DMS53 treated with DMSO at 0.1 percent for 48 hours (cell line): ENCODE results near the gene HOMEZ.
A peak's percentile ranks its signal among the peaks of the same experiment; 100 is the strongest.

Source experiments
- DNase-seq: peaks from one replicate; lab custom pipeline; 2025; ENCODE audit not compliant: unreplicated experiment; lab: John Stamatoyannopoulos, UW

Gene HOMEZ

GRCh38 chr14:23308721-23309445 is 23.0 kb upstream of the HOMEZ start:
- DNase-seq = no peak

- no peak for DNase-seq
These were observed 22.0 kb upstream of the HOMEZ start for GRCh38 chr14:23307687-23308644.

DNA sequence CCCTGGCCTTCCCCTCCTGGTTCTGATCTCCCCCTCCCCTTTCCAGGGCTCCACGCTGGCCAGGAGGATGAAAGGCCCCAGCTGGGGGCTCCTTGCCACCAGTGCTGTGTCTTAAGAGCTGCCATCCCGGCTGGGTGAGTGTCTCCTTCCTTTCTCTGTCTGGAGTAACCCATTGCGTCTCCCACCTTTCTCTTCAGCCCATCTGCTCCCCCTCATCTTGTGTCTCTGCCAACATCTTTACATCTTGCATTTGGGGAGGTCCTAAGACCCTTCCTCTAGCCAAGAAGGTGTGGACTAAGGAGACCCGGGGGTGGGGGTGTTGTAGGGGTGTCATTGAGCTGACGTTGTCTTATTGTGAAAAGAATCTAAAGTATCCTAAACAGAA is 21.2 kb upstream of the HOMEZ start:
- no peak for DNase-seq

DNA sequence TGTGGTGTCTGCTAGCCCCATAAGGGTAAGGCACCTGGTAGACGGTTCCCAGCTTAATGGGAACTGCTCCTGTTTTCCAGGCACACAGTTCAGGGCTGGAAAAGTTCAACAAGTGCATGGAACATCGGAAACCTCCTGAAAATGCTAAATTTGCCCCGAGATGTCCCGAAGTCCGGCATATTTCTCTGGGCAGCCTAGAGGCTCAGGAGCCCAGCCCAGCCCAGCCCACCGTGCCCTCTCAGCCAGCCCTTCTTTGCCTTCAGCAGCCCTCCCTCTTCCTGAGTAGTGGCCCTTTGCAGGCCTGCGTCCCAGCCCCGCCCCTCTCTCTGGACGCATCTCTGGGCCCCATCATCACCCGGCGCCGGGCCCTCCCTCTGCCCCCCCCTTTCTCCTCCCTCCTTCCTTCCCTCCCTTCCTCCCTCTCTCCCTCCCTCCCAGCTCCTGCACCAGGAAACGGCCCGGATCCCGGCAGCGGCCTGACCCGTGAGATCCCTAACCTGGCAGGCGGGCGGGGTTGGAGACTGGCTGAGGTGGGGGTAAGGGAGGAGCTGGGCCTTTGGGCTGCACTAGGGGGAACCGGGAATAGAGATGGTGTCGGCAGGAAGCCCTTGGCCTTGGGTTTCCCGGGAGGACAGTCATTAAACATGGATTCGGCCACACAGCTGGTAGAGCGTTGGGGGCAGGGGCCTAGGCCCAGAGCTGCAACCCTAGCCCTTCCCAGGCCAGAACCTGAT is 20.6 kb upstream of the HOMEZ start, which contains the start of gene BCL2L2:
TSS of gene BCL2L2 (plus strand) at position 422 of the 734 bp plus-strand sequence. CDS start 935 bp downstream, outside the sequence.
- DNase-seq = peak; percentile 64

- peak; percentile 46 for DNase-seq
These were observed 16.6 kb upstream of the HOMEZ start, which contains the start of gene PPP1R3E for GRCh38 chr14:23302290-23303225. TSS of gene PPP1R3E (minus strand) at chr14:23302859. CDS start at chr14:23302576, 283 bp downstream.

DNA sequence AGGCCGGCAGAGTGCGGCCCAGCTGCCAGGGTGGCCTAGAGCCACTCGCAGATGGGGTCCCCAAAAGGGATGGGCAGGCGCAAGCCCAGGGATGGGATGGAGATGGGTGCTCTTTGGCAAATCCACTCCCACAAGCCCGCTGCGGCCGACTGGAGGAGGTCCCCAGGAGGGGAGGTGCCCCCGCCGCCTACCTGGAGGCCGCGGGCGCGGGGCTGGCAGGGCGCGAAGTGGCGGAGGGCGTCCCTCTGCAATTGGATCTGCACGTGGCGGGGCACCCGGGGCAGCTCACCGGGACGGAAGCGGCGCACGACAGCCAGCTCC is 16.0 kb upstream of the HOMEZ start:
- no peak for DNase-seq

GRCh38 chr14:23301288-23301968 is 15.5 kb upstream of the HOMEZ start:
- DNase-seq = peak; percentile 97

DNA sequence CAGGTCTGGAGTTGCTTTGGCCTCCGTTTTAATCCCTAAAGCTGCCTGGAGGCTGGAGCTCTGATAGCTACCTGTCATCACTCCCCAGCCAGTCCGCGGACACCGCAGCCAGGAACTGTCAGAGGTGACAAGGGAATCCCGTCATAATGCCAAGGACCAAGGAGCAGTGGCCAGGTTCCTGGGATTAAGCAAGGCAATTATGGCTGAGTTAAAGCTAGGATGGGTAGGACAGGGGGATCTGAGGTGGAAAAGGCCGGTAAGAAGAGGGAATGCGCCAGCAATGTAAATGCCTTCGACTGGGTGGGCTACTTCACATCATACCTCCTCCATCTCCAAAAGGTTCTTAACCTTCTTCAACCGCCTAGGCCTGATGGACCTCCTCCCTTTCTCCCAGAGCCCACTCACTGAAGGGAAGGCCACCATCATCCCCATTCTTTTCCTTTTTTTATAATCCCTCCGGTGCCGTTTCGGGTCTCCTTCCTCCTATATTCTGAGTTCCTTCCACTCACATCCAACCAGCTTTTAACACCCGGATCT is 14.8 kb upstream of the HOMEZ start:
- DNase-seq = no peak

- no peak for DNase-seq
These were observed 14.2 kb upstream of the HOMEZ start for GRCh38 chr14:23299986-23300686.

- DNase-seq = no peak
These were observed 13.5 kb upstream of the HOMEZ start for GRCh38 chr14:23299211-23299957.

GRCh38 chr14:23297611-23298277 is 11.8 kb upstream of the HOMEZ start:
- DNase-seq = no peak

DNA sequence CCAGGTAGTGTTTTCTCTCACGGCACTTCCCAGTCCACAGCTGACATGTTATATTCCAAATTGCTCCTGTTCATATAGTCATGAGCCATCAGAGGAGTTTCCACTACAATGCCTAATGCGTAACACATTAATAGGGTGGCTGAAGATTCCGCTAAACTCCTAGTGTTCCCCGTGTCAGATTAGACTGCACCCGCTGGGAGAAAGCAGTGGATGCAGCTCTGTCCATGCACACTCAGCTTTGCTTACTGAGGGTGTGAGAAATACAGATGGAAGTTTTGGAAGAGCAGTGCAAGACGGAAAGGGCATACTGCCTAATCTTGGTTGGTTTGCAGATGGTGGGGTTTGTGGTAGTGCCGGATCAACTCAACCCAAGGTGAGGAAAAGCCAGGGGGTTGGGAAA is 11.2 kb upstream of the HOMEZ start:
- no peak for DNase-seq

GRCh38 chr14:23296012-23296777 is 10.3 kb upstream of the HOMEZ start:
- no peak for DNase-seq

DNA sequence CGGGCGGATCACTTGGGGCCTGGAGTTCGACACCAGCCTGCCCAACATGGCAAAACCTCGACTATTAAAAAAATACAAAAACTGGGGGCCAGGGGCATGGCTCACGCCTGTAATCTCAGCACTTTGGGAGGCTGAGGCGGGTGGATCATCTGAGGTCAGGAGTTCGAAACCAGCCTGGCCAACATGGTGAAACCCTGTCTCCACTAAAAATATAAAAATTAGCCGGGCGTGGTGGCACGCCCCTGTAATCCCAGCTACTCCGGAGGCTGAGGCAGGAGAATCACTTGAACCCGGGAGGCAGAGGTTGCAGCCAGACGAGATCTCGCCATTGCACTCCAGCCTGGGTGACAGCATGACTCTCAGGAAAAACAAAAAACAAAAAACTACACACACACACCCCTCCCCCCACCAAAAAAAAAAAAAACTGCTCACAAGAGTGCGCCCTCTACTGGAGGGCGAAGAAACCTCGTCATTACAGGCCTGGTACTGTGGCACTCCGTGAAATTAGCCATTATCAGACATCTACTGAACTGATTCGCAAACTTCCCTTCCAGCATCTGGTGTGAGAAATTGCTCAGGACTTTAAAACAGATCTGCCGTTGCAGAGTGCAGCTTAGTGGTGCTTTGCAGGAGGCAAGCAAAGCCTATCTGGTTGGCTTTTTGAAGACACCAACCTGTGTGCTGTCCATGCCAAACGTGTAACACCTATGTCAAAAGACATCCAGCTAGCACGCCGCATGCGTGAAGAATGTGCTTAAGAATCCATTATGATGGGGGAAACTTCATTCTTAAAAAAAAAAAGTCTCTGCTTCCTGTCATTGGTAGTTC is 9.0 kb upstream of the HOMEZ start:
- peak; percentile 41 for DNase-seq

DNA sequence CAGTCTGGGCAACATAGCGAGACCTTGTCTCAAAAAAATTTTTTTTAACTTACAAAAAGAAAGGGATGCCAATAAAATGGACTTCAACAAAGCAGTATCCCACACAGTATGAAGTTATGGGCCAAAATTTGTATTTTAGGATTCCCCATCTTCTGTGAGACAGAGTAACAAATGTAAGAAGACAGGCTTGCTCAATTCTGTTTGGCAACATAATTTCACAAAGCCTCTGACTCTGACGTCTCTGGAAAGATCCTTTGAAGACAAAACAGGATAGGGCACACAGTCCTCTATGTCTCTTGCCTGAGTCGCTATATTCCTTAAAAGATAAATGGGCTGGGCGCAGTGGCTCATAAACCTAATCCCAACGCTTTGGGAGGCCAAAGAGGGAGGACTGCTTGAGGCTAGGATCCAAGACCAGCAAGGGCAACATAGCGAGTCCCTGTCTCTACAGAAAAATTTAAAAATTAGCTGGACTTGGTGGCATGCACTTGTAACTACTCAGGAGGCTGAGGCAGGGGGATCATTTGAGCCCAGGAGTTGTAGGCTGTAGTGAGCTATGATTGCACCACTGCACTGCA is 1.1 kb upstream of the HOMEZ start:
- no peak for DNase-seq
